SK-N-SH (cell line): Measurements from ENCODE around the gene C1orf232. TPM values are rescaled to one million over a fixed set of nuclear protein-coding genes. Genes with fewer than 3 reads are reported as not detected.

Experiments used
- CTCF ChIA-PET: fragments of 300-600, 350-600 bp; formaldehyde crosslinking; extraction: SDS; loops from one replicate; lab custom pipeline; 2021; lab: Yijun Ruan, JAX
- POLR2A ChIA-PET: fragments of 350-600 bp; sonication (Branson Sonifier 250); formaldehyde crosslinking; extraction: SDS; loops from one replicate; lab custom pipeline; 2020; ENCODE audit warnings: antibody characterized with exemption, inconsistent platforms; lab: Yijun Ruan, JAX
- DNase-seq: peaks from one replicate; pipeline ENCODE4 v3.0.0; 2012
- H2AFZ ChIP-seq: fragments of 200-600 bp; sonication (generic); 2 replicates; pipeline ENCODE4 v1.8.1; 2016; ENCODE audit warnings: antibody characterized with exemption, mild to moderate bottlenecking, low read depth
- H3F3A ChIP-seq: fragments of 200-600 bp; sonication (generic); replicated peaks from 2 replicates; pipeline ENCODE3; 2016; ENCODE audit warnings: antibody characterized with exemption, mild to moderate bottlenecking; ENCODE audit not compliant: insufficient read depth
- H3K27ac ChIP-seq, 2 experiments: fragments of 200-500 bp in 1 of 2; fragments of 200-600 bp in 1 of 2; sonication (Bioruptor generic) in 1 of 2; sonication (generic), shearing (Covaris generic) in 1 of 2; 2 replicates each; pipeline versions ENCODE4 v1.5.1 to v1.6.1; 2014 to 2016; ENCODE audit warnings: low read depth in 2 of 2, inconsistent platforms in 1 of 2, low read length in 1 of 2, mild to moderate bottlenecking in 1 of 2, mixed read lengths in 1 of 2
- H3K27me3 ChIP-seq: fragments of 200-600 bp; sonication (generic), shearing (Covaris generic); 2 replicates; pipeline ENCODE4 v1.6.1; 2016; ENCODE audit warnings: mixed run types; ENCODE audit not compliant: insufficient read depth
- H3K36me3 ChIP-seq, 2 experiments: fragments of 200-500 bp in 1 of 2; fragments of 200-600 bp in 1 of 2; sonication (Bioruptor generic) in 1 of 2; sonication (generic) in 1 of 2; replicated peaks in 1 of 2; 2 replicates each; pipeline versions ENCODE3 to v1.5.1; 2014 to 2016; ENCODE audit warnings: low read length in 1 of 2, mild to moderate bottlenecking in 1 of 2; ENCODE audit not compliant: insufficient read depth in 2 of 2, control insufficient read depth in 1 of 2
- H3K4me1 ChIP-seq, 2 experiments: fragments of 200-500 bp in 1 of 2; fragments of 200-600 bp in 1 of 2; sonication (Bioruptor generic) in 1 of 2; sonication (generic), shearing (Covaris generic) in 1 of 2; 2 replicates each; pipeline versions ENCODE4 v1.5.1 to v1.6.1; 2014 to 2016; ENCODE audit warnings: low read depth in 1 of 2, low read length in 1 of 2, mixed run types in 1 of 2; ENCODE audit not compliant: insufficient read depth in 2 of 2, control insufficient read depth in 1 of 2
- H3K4me2 ChIP-seq: fragments of 200-600 bp; sonication (generic), shearing (Covaris generic); 2 replicates; pipeline ENCODE4 v1.6.1; 2017; ENCODE audit warnings: mixed run types
- H3K4me3 ChIP-seq, 2 experiments: fragments of 200-500 bp in 1 of 2; fragments of 200-600 bp in 1 of 2; sonication (Bioruptor generic) in 1 of 2; sonication (generic), shearing (Covaris generic) in 1 of 2; 2 replicates each; pipeline versions ENCODE4 v1.5.1 to v1.8.1; 2014 to 2016; ENCODE audit warnings: low read depth in 2 of 2, inconsistent platforms in 1 of 2, low read length in 1 of 2, mild to moderate bottlenecking in 1 of 2, mixed read lengths in 1 of 2, moderate library complexity in 1 of 2
- H3K79me2 ChIP-seq: fragments of 200-600 bp; sonication (generic); 2 replicates; pipeline ENCODE4 v1.8.1; 2017; ENCODE audit warnings: mild to moderate bottlenecking; ENCODE audit not compliant: insufficient read depth
- H3K9ac ChIP-seq: fragments of 200-600 bp; sonication (generic); 2 replicates; pipeline ENCODE4 v1.6.1; 2017; ENCODE audit warnings: mixed run types
- H3K9me2 ChIP-seq: fragments of 200-600 bp; sonication (generic); 2 replicates; pipeline ENCODE4 v1.6.1; 2017; ENCODE audit warnings: mixed run types
- H3K9me3 ChIP-seq: fragments of 200-600 bp; sonication (generic); 2 replicates; pipeline ENCODE4 v1.6.1; 2017; ENCODE audit warnings: mixed run types, mild to moderate bottlenecking, moderate library complexity
- H4K20me1 ChIP-seq: fragments of 200-600 bp; sonication (generic); 2 replicates; pipeline ENCODE4 v1.6.1; 2017; ENCODE audit warnings: mild to moderate bottlenecking, mixed run types; ENCODE audit not compliant: insufficient read depth
- CHD2 ChIP-seq: fragments of 150-350 bp; IDR thresholded peaks from 2 replicates; pipeline ENCODE4 v1.6.1; 2018; ENCODE audit warnings: low read length; ENCODE audit not compliant: partially characterized antibody
- EP300 ChIP-seq, 2 experiments: IDR thresholded peaks; 2 replicates each; pipeline versions ENCODE4 v1.4.0 to v1.6.1; 2012; ENCODE audit warnings: borderline replicate concordance in 1 of 2, low read depth in 1 of 2, low read length in 1 of 2
- FOSL2 ChIP-seq: IDR thresholded peaks from 2 replicates; pipeline ENCODE4 v1.4.0; 2012; ENCODE audit warnings: low read depth, mild to moderate bottlenecking, moderate library complexity, borderline replicate concordance
- FOXJ3 ChIP-seq: sonication (generic); formaldehyde crosslinking; IDR thresholded peaks from 2 replicates; pipeline ENCODE4 v1.5.1; 2020; ENCODE audit warnings: mild to moderate bottlenecking, missing genetic modification reagents
- FOXM1 ChIP-seq: IDR thresholded peaks from 2 replicates; pipeline ENCODE4 v1.4.0; 2012; ENCODE audit warnings: low read depth, mild to moderate bottlenecking
- GATA2 ChIP-seq: sonication (generic); formaldehyde crosslinking; IDR thresholded peaks from 2 replicates; pipeline ENCODE4 v1.5.0; 2020; ENCODE audit warnings: mild to moderate bottlenecking, missing genetic modification reagents
- MEF2A ChIP-seq: IDR thresholded peaks from 2 replicates; pipeline ENCODE4 v1.4.0; 2012; ENCODE audit warnings: low read depth, borderline replicate concordance
- NFIC ChIP-seq: IDR thresholded peaks from 2 replicates; pipeline ENCODE4 v1.4.0; 2012; ENCODE audit warnings: borderline replicate concordance
- RAD21 ChIP-seq: IDR thresholded peaks from 2 replicates; pipeline ENCODE4 v1.6.1; 2012; ENCODE audit warnings: mild to moderate bottlenecking, low read length
- RCOR1 ChIP-seq: fragments of 150-350 bp; IDR thresholded peaks from 2 replicates; pipeline ENCODE4 v1.6.1; 2017; ENCODE audit warnings: antibody characterized with exemption, low read length
- RFX5 ChIP-seq: IDR thresholded peaks from 2 replicates; pipeline ENCODE4 v1.6.1; 2012; ENCODE audit warnings: mild to moderate bottlenecking, improper control_type of control experiment, low read length
- TAF1 ChIP-seq: IDR thresholded peaks from 2 replicates; pipeline ENCODE4 v1.6.1; 2012; ENCODE audit warnings: low read depth, mild to moderate bottlenecking, low read length, moderate library complexity, borderline replicate concordance
- TCF12 ChIP-seq: IDR thresholded peaks from 2 replicates; pipeline ENCODE4 v1.4.0; 2012
- TEAD4 ChIP-seq: IDR thresholded peaks from 2 replicates; pipeline ENCODE4 v1.4.0; 2012; ENCODE audit warnings: mild to moderate bottlenecking, borderline replicate concordance; ENCODE audit not compliant: insufficient read depth
- WGBS: methylation state at CpG from one replicate; pipeline ENCODE4 v1.1.6; 2017; ENCODE audit warnings: low lambda C conversion rate; 5-methylcytosine and 5-hydroxymethylcytosine counted together
- polyA plus RNA-seq, 3 experiments: library from polyadenylated mRNA; depleted of rRNA; stranded (reverse); fragments of >200 nt; gene quantifications; 2 replicates each; pipeline ENCODE4 v1.2.3, GENCODE V29; 2012
- TF ChIP-seq, protein P1 (sequence below): IDR thresholded peaks from 2 replicates; pipeline ENCODE4 v1.6.1; 2012; ENCODE audit warnings: mild to moderate bottlenecking, low read depth, low read length, moderate library complexity
- TF ChIP-seq, protein P2 (sequence below): IDR thresholded peaks from 2 replicates; pipeline ENCODE4 v1.4.0; 2012; ENCODE audit warnings: low read depth, borderline replicate concordance
- TF ChIP-seq, protein P3 (sequence below): IDR thresholded peaks from 2 replicates; pipeline ENCODE4 v1.4.0; 2012; ENCODE audit warnings: low read depth, borderline replicate concordance
- TF ChIP-seq, protein P4 (sequence below): IDR thresholded peaks from 2 replicates; pipeline ENCODE4; 2012

The C1orf232 gene
- polyA plus RNA-seq, 1 of the 3 experiments (the other 2 are of a cell fraction), result not detected

DNA sequence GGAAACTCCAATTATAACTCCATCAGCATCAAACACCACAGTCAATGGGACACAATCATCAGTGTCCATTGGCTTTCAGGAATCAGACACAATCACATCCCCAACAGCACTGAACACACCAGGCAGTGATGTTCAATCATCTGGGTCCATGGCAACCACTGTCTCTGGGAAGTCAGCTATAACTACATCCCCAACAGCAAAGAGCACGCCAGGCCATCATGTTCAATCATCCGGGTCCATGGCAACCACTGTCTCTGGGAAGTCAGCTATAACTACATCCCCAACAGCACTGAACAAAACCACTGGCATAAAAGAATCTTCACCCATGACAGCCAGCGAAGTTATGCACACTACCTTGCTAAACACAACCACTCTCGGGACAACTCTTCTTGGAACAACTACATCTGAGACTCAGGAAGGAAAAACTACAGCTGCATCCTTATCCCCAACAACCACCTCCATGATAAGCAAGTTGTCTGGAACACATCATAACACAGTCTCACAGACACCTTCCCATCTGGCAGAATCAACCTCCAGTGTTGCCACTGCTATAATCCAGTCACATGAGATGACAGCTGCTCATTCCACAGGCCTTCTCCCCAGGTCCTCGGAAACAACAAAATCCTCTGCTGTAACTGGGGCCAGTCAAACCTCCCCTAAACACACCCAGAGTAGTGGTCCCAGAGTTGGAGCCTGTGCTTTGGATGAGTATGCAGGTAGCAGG lies 41.5 kb upstream of the C1orf232 start:
- H3K9ac ChIP-seq, result no peak overlapping the region
- no peaks in the 10 kb centered on the region for H3K9me3 ChIP-seq
- DNase-seq, result no peak
- CTCF ChIA-PET, result interaction anchor here (1.3 to 2.8 kb wide), 6 partner anchors 21 to 175 kb away, joined by 3 to 12 read pairs (median 3); partner anchors contain the start of gene CEP85
- WGBS, result 75% methylated on average over 4 of the region's 5 CpGs
- no peak overlapping the region for H2AFZ ChIP-seq
- H3K36me3 ChIP-seq, result no peaks in the 10 kb centered on the region
- H3K27ac ChIP-seq, result no peak overlapping the region
- POLR2A ChIA-PET, result interaction anchor here (0.6 to 1.1 kb wide), 2 partner anchors 10 to 37 kb away, joined by 3 read pairs; no protein-coding TSS in a partner anchor
- no peaks in the 10 kb centered on the region for H3K4me1 ChIP-seq
- no peaks in the 10 kb centered on the region for H3K79me2 ChIP-seq
- no peaks in the 10 kb centered on the region for H3F3A ChIP-seq
- H4K20me1 ChIP-seq, result no peaks in the 10 kb centered on the region
- TF ChIP-seq NFIC, result no peak
- no peak for TF ChIP-seq TCF12
- TF ChIP-seq, protein P1, sequence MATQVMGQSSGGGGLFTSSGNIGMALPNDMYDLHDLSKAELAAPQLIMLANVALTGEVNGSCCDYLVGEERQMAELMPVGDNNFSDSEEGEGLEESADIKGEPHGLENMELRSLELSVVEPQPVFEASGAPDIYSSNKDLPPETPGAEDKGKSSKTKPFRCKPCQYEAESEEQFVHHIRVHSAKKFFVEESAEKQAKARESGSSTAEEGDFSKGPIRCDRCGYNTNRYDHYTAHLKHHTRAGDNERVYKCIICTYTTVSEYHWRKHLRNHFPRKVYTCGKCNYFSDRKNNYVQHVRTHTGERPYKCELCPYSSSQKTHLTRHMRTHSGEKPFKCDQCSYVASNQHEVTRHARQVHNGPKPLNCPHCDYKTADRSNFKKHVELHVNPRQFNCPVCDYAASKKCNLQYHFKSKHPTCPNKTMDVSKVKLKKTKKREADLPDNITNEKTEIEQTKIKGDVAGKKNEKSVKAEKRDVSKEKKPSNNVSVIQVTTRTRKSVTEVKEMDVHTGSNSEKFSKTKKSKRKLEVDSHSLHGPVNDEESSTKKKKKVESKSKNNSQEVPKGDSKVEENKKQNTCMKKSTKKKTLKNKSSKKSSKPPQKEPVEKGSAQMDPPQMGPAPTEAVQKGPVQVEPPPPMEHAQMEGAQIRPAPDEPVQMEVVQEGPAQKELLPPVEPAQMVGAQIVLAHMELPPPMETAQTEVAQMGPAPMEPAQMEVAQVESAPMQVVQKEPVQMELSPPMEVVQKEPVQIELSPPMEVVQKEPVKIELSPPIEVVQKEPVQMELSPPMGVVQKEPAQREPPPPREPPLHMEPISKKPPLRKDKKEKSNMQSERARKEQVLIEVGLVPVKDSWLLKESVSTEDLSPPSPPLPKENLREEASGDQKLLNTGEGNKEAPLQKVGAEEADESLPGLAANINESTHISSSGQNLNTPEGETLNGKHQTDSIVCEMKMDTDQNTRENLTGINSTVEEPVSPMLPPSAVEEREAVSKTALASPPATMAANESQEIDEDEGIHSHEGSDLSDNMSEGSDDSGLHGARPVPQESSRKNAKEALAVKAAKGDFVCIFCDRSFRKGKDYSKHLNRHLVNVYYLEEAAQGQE, result no peak
- no peak for TF ChIP-seq RFX5
- TF ChIP-seq, protein P2, sequence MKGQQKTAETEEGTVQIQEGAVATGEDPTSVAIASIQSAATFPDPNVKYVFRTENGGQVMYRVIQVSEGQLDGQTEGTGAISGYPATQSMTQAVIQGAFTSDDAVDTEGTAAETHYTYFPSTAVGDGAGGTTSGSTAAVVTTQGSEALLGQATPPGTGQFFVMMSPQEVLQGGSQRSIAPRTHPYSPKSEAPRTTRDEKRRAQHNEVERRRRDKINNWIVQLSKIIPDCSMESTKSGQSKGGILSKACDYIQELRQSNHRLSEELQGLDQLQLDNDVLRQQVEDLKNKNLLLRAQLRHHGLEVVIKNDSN, result no peak
- TF ChIP-seq, protein P3, sequence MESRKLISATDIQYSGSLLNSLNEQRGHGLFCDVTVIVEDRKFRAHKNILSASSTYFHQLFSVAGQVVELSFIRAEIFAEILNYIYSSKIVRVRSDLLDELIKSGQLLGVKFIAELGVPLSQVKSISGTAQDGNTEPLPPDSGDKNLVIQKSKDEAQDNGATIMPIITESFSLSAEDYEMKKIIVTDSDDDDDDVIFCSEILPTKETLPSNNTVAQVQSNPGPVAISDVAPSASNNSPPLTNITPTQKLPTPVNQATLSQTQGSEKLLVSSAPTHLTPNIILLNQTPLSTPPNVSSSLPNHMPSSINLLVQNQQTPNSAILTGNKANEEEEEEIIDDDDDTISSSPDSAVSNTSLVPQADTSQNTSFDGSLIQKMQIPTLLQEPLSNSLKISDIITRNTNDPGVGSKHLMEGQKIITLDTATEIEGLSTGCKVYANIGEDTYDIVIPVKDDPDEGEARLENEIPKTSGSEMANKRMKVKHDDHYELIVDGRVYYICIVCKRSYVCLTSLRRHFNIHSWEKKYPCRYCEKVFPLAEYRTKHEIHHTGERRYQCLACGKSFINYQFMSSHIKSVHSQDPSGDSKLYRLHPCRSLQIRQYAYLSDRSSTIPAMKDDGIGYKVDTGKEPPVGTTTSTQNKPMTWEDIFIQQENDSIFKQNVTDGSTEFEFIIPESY, result no peak
- no peak for TF ChIP-seq TAF1
- TF ChIP-seq FOSL2, result no peak
- TF ChIP-seq FOXJ3 (CRISPR knock-in tag), result no peak
- TF ChIP-seq GATA2 (CRISPR knock-in tag), result no peak
- TF ChIP-seq, protein P4, sequence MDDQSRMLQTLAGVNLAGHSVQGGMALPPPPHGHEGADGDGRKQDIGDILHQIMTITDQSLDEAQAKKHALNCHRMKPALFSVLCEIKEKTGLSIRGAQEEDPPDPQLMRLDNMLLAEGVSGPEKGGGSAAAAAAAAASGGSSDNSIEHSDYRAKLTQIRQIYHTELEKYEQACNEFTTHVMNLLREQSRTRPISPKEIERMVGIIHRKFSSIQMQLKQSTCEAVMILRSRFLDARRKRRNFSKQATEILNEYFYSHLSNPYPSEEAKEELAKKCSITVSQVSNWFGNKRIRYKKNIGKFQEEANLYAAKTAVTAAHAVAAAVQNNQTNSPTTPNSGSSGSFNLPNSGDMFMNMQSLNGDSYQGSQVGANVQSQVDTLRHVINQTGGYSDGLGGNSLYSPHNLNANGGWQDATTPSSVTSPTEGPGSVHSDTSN, result no peak
- no peak for TF ChIP-seq RCOR1
- TF ChIP-seq CHD2, result no peak
- TF ChIP-seq EP300 (IDR thresholded peaks at IDR 0.05; ENCODE audit: borderline replicate concordance in 1 of 2, low read depth in 1 of 2, low read length in 1 of 2), result no peak
- TF ChIP-seq FOXM1, result no peak
- TF ChIP-seq TEAD4, result no peak
- no peak for TF ChIP-seq RAD21
- TF ChIP-seq MEF2A, result no peak
- no peak overlapping the region for H3K4me3 ChIP-seq
- H3K9me2 ChIP-seq, result no peaks in the 10 kb centered on the region
- H3K4me2 ChIP-seq, result no peak overlapping the region
- H3K27me3 ChIP-seq, result no peaks in the 10 kb centered on the region; the same call in 1 of the 2 replicates
